Epithelial cell of prostate (primary cell): Measurements from ENCODE around the gene NKAPD1.
"Not testable (repeated sequence)": the region's sequence is repeated elsewhere in the genome, so short reads cannot be mapped to it uniquely, and the experiment has no call there.

Experiments used
- DNase-seq: peaks from one replicate; pipeline ENCODE4 v3.0.0-alpha.2; 2011; ENCODE audit warnings: low read depth, low spot score
- H3K27ac ChIP-seq: fragments of 450-650 bp; 2 replicates; pipeline ENCODE4 v1.5.1; 2017; ENCODE audit warnings: mild to moderate bottlenecking

NKAPD1 gene

GRCh38 chr11:112085822-112086421 lies 11.8 kb downstream of the NKAPD1 start:
- no peak for DNase-seq
- H3K27ac ChIP-seq = peak overlapping the region; percentile 44

GRCh38 chr11:112086422-112087191 lies 12.5 kb downstream of the NKAPD1 start, which contains the start of the genes SDHD and TIMM8B:
Gene SDHD, plus strand, starts transcription at chr11:112086873. Its CDS starts 35 bp downstream, at chr11:112086908.
Gene TIMM8B, minus strand, starts transcription at chr11:112086756. Its CDS starts 33 bp downstream, at chr11:112086723.
- peak within 1 kb of the TSS; percentile 44 for H3K27ac ChIP-seq

GRCh38 chr11:112087212-112087611 lies 13.1 kb downstream of the NKAPD1 start:
- H3K27ac ChIP-seq = peak overlapping the region; percentile 44
- no peak for DNase-seq

More at GRCh38 chr11:112086422-112087191, 12.5 kb downstream of the NKAPD1 start, which contains the start of the genes SDHD and TIMM8B:
- DNase-seq = peak; percentile 79

- not testable (repeated sequence) for DNase-seq, H3K27ac ChIP-seq
Measured at GRCh38 chr11:112095302-112095701, 21.2 kb downstream of the NKAPD1 start.

- H3K27ac ChIP-seq = no peak overlapping the region
- DNase-seq = no peak
Measured at GRCh38 chr11:112096194-112096593, 22.1 kb downstream of the NKAPD1 start.

GRCh38 chr11:112097734-112098528 lies 23.8 kb downstream of the NKAPD1 start:
- no peak for DNase-seq
- H3K27ac ChIP-seq = no peak overlapping the region

GRCh38 chr11:112100462-112100861 lies 26.4 kb downstream of the NKAPD1 start:
- DNase-seq = no peak
- H3K27ac ChIP-seq = no peak overlapping the region

GRCh38 chr11:112103446-112103845 lies 29.3 kb downstream of the NKAPD1 start:
- no peak for DNase-seq
- H3K27ac ChIP-seq = no peak overlapping the region

- H3K27ac ChIP-seq = no peak overlapping the region
- DNase-seq = no peak
Measured at GRCh38 chr11:112106070-112106469, 32.0 kb downstream of the NKAPD1 start.

GRCh38 chr11:112113539-112114457 lies 39.7 kb downstream of the NKAPD1 start:
- DNase-seq = no peak
- H3K27ac ChIP-seq = no peak overlapping the region

GRCh38 chr11:112114460-112114859 lies 40.4 kb downstream of the NKAPD1 start:
- no peak for DNase-seq
- no peak overlapping the region for H3K27ac ChIP-seq

- H3K27ac ChIP-seq = no peak overlapping the region
- no peak for DNase-seq
Measured at GRCh38 chr11:112115386-112115785, 41.3 kb downstream of the NKAPD1 start.

GRCh38 chr11:112118176-112118575 lies 44.1 kb downstream of the NKAPD1 start:
- no peak overlapping the region for H3K27ac ChIP-seq
- no peak for DNase-seq

GRCh38 chr11:112121981-112122615 lies 48.0 kb downstream of the NKAPD1 start:
- DNase-seq = no peak
- H3K27ac ChIP-seq = no peak overlapping the region

GRCh38 chr11:112123129-112123528 lies 49.0 kb downstream of the NKAPD1 start:
- no peak overlapping the region for H3K27ac ChIP-seq
- no peak for DNase-seq

- H3K27ac ChIP-seq = no peak overlapping the region
- DNase-seq = no peak
Measured at GRCh38 chr11:112127056-112127455, 53.0 kb downstream of the NKAPD1 start.

- H3K27ac ChIP-seq = peak overlapping the region; percentile 54
- DNase-seq = peak; percentile 60
Measured at GRCh38 chr11:112128483-112129121, 54.5 kb downstream of the NKAPD1 start.

GRCh38 chr11:112129656-112130055 lies 55.6 kb downstream of the NKAPD1 start:
- no peak overlapping the region for H3K27ac ChIP-seq
- DNase-seq = no peak

GRCh38 chr11:112132737-112133136 lies 58.6 kb downstream of the NKAPD1 start:
- no peak for DNase-seq
- peak overlapping the region; percentile 61 for H3K27ac ChIP-seq
